HG02571 (cell line): ENCODE measurements around the gene MAPKAPK3.

Source experiments
- ATAC-seq: cut with Tn5 transposase; IDR thresholded peaks from one replicate; pipeline ENCODE4 v1.9.1; 2021; ENCODE audit warnings: mild to moderate bottlenecking, moderate library complexity; ENCODE audit not compliant: unreplicated experiment

MAPKAPK3 gene

GRCh38 chr3:50617096-50617791 is at the start of gene MAPKAPK3:
Gene MAPKAPK3 (plus strand): TSS chr3:50617151. CDS start chr3:50617566, 415 bp downstream.
- ATAC-seq = peak; percentile 13

GRCh38 chr3:50567386-50568167 is 49.4 kb upstream of the MAPKAPK3 start, which contains the start of gene C3orf18:
Gene C3orf18 (minus strand): TSS chr3:50567747. CDS start chr3:50565699, 2,048 bp downstream.
- peak; percentile 72 for ATAC-seq

GRCh38 chr3:50568947-50569749 is 47.8 kb upstream of the MAPKAPK3 start, which contains the start of gene HEMK1:
Gene HEMK1 (plus strand): TSS chr3:50569522. CDS start chr3:50571105, 1,583 bp downstream.
- ATAC-seq = peak; percentile 63

GRCh38 chr3:50570508-50571279 is 46.3 kb upstream of the MAPKAPK3 start:
- ATAC-seq = no peak

GRCh38 chr3:50571486-50571885 is 45.5 kb upstream of the MAPKAPK3 start:
- no peak for ATAC-seq

GRCh38 chr3:50572158-50572557 is 44.8 kb upstream of the MAPKAPK3 start:
- no peak for ATAC-seq

GRCh38 chr3:50572801-50573371 is 44.1 kb upstream of the MAPKAPK3 start:
- ATAC-seq = no peak

- no peak for ATAC-seq
Observed at GRCh38 chr3:50573566-50574443, 43.1 kb upstream of the MAPKAPK3 start.

- ATAC-seq = no peak
Observed at GRCh38 chr3:50574444-50574831, 42.5 kb upstream of the MAPKAPK3 start.

- ATAC-seq = no peak
Observed at GRCh38 chr3:50575372-50575771, 41.6 kb upstream of the MAPKAPK3 start.

GRCh38 chr3:50577348-50577747 is 39.6 kb upstream of the MAPKAPK3 start:
- ATAC-seq = no peak

- ATAC-seq = no peak
Observed at GRCh38 chr3:50580683-50581458, 36.1 kb upstream of the MAPKAPK3 start.

- ATAC-seq = no peak
Observed at GRCh38 chr3:50581459-50581842, 35.5 kb upstream of the MAPKAPK3 start.

GRCh38 chr3:50582083-50582482 is 34.9 kb upstream of the MAPKAPK3 start:
- no peak for ATAC-seq

- no peak for ATAC-seq
Observed at GRCh38 chr3:50583897-50584296, 33.1 kb upstream of the MAPKAPK3 start.

- no peak for ATAC-seq
Observed at GRCh38 chr3:50584391-50584790, 32.6 kb upstream of the MAPKAPK3 start.

- no peak for ATAC-seq
Observed at GRCh38 chr3:50585919-50586762, 30.8 kb upstream of the MAPKAPK3 start.

GRCh38 chr3:50586763-50587070 is 30.2 kb upstream of the MAPKAPK3 start:
- no peak for ATAC-seq
